ENCODE data around the gene RNASEH2B.

DNA sequence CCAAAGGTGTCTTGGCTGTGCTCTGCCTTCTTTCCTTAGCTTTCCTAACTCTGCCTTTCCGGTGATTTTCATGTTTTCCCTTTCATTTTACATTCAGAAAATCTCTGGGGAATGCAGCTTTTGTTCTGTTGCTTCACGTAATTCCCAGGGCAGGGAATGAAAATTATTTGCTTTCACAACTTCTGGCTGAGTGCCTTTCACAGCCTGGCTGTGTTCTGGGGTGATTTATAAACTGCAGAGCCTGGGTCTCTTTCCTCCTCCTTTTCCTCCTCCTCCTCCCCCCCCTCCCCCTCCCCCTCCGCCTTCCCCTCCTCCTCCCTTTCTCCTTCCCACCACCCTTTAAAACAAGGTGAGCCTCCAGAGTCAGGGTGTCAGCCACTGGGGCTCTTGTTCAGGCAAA, 84.3 kb downstream of the RNASEH2B start:
- TF ChIP-seq, protein P1, sequence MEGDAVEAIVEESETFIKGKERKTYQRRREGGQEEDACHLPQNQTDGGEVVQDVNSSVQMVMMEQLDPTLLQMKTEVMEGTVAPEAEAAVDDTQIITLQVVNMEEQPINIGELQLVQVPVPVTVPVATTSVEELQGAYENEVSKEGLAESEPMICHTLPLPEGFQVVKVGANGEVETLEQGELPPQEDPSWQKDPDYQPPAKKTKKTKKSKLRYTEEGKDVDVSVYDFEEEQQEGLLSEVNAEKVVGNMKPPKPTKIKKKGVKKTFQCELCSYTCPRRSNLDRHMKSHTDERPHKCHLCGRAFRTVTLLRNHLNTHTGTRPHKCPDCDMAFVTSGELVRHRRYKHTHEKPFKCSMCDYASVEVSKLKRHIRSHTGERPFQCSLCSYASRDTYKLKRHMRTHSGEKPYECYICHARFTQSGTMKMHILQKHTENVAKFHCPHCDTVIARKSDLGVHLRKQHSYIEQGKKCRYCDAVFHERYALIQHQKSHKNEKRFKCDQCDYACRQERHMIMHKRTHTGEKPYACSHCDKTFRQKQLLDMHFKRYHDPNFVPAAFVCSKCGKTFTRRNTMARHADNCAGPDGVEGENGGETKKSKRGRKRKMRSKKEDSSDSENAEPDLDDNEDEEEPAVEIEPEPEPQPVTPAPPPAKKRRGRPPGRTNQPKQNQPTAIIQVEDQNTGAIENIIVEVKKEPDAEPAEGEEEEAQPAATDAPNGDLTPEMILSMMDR (conservative IDR thresholded peaks at IDR 0.05; ENCODE audit: low read depth in 2 of 2) = no peak
- TF ChIP-seq, protein P2, sequence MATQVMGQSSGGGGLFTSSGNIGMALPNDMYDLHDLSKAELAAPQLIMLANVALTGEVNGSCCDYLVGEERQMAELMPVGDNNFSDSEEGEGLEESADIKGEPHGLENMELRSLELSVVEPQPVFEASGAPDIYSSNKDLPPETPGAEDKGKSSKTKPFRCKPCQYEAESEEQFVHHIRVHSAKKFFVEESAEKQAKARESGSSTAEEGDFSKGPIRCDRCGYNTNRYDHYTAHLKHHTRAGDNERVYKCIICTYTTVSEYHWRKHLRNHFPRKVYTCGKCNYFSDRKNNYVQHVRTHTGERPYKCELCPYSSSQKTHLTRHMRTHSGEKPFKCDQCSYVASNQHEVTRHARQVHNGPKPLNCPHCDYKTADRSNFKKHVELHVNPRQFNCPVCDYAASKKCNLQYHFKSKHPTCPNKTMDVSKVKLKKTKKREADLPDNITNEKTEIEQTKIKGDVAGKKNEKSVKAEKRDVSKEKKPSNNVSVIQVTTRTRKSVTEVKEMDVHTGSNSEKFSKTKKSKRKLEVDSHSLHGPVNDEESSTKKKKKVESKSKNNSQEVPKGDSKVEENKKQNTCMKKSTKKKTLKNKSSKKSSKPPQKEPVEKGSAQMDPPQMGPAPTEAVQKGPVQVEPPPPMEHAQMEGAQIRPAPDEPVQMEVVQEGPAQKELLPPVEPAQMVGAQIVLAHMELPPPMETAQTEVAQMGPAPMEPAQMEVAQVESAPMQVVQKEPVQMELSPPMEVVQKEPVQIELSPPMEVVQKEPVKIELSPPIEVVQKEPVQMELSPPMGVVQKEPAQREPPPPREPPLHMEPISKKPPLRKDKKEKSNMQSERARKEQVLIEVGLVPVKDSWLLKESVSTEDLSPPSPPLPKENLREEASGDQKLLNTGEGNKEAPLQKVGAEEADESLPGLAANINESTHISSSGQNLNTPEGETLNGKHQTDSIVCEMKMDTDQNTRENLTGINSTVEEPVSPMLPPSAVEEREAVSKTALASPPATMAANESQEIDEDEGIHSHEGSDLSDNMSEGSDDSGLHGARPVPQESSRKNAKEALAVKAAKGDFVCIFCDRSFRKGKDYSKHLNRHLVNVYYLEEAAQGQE (IDR thresholded peaks at IDR 0.05; ENCODE audit: unreplicated experiment) = no peak
- TF ChIP-seq EZH2 (IDR thresholded peaks at IDR 0.05; ENCODE audit: low read depth, unreplicated experiment) (no peak), EZH2phosphoT487 (IDR thresholded peaks at IDR 0.05; ENCODE audit: unreplicated experiment) (no peak), POLR2AphosphoS5 (IDR thresholded peaks at IDR 0.05; ENCODE audit: low read depth) (no peak), CREB1 (CRISPR knock-in tag; IDR thresholded peaks at IDR 0.05; ENCODE audit: low read depth) (no peak), ZNF331 (CRISPR knock-in tag; IDR thresholded peaks at IDR 0.05; ENCODE audit: low read depth) (no peak), STAT1 (IDR thresholded peaks at IDR 0.05; ENCODE audit: unreplicated experiment) (no peak)

Measured in GM23338 (cell line).